Ovary (tissue), 9 donors: Measurements from ENCODE around the gene ASRGL1. TPM values are rescaled to one million over a fixed set of nuclear protein-coding genes. Genes with fewer than 3 reads are reported as not detected.
A peak's percentile ranks its signal among the peaks of the same experiment; 100 is the strongest.

Experiments
- DNase-seq, 5 donors: peaks; one replicate each; pipeline ENCODE4 v3.0.0-alpha.2; 2019 to 2020
- H3K27ac ChIP-seq, 2 donors: fragments of 200-600 bp; one replicate each; pipeline versions ENCODE4 v1.5.1 to v1.8.0; 2019 to 2022
- H3K27me3 ChIP-seq: fragments of 200-600 bp; one replicate; pipeline ENCODE4 v1.8.0; 2022
- H3K36me3 ChIP-seq: fragments of 200-600 bp; sonication (generic); one replicate; pipeline ENCODE4 v1.5.1; 2019
- H3K4me1 ChIP-seq: one replicate; pipeline ENCODE4 v1.8.1; 2013; ENCODE audit warnings: mild to moderate bottlenecking, moderate library complexity; ENCODE audit not compliant: insufficient read depth
- H3K4me3 ChIP-seq: fragments of 200-600 bp; sonication (generic); one replicate; pipeline ENCODE4 v1.5.1; 2017
- H3K9me3 ChIP-seq, 2 donors: fragments of 200-600 bp in 1 of 2; sonication (generic) in 1 of 2; one replicate each; pipeline versions ENCODE4 v1.5.1 to v1.8.1; 2013 to 2019; ENCODE audit warnings: mild to moderate bottlenecking in 1 of 2, moderate library complexity in 1 of 2
- EP300 ChIP-seq: sonication (generic); formaldehyde crosslinking; IDR thresholded peaks from one replicate; pipeline ENCODE4 v1.6.1; 2017; ENCODE audit warnings: antibody characterized with exemption
- POLR2A ChIP-seq: fragments of 450-650 bp; IDR thresholded peaks from one replicate; pipeline ENCODE4 v1.6.1; 2017; ENCODE audit warnings: antibody characterized with exemption, mild to moderate bottlenecking, moderate library complexity
- WGBS, 3 donors: extraction: QIAGEN DNeasy Blood & Tissue Kit in 1 of 3; methylation state at CpG; one replicate each; pipeline versions ENCODE4 v1.1.5 to v1.1.7; 2013 to 2017; 5-methylcytosine and 5-hydroxymethylcytosine counted together
- intact Hi-C, 4 donors: fragments of 100-400 bp; cut with DNase I; formaldehyde crosslinking; loops; one replicate each; pipeline versions ENCODE4 v1.11.0 to v1.15.1; 2022 to 2023
- polyA plus RNA-seq, 2 donors: library from polyadenylated mRNA; stranded (reverse); fragments of 200-250 nt in 1 of 2; fragments of 350-450 nt in 1 of 2; fragmentation: Illumina TruSeq in 1 of 2; extraction: RNeasy Lipid Tissue Mini Kit (QIAGEN cat#74804) in 1 of 2; gene quantifications; one replicate each; pipeline ENCODE4 v1.2.3, GENCODE V29; 2013 to 2014
- total RNA-seq, 7 donors: library from RNA; depleted of rRNA in 2 of 7; stranded (reverse); fragments of >200 nt in 2 of 7; fragmentation: NEBNext Ultra II Directional in 3 of 7; extraction: Animal tissue kit (Norgen Biotek cat#: 25700) in 3 of 7; gene quantifications; one replicate each; pipeline versions ENCODE4 v1.1.0 to v1.2.4, GENCODE V29; 2016 to 2023
- TF ChIP-seq, protein P1 (sequence below), 3 donors: fragments of 450-650 bp in 2 of 3; fragments of 200-600 bp in 1 of 3; IDR thresholded peaks; one replicate each; pipeline versions ENCODE4 v1.5.1 to v1.8.0; 2016 to 2022; ENCODE audit warnings: antibody characterized with exemption in 3 of 3, mild to moderate bottlenecking in 1 of 3
- donor health status: DM: no; HTN: no; CAD: no; lungs with moderate emphysema.
- donor health status: DM: no; HTN: no; CAD: no.
- donor health status: Bipolar disorder and iron deficiency.
- donor health status: DM: yes; HTN: yes; CAD: no.
- donor health status: DM: no; HTN: no; CAD: no.
- donor health status: DM: yes; HTN: yes; CAD: no.

The ASRGL1 gene
- total and polyA plus RNA-seq, 9 donors = 1.6 to 143 (median 9.8) TPM

DNA sequence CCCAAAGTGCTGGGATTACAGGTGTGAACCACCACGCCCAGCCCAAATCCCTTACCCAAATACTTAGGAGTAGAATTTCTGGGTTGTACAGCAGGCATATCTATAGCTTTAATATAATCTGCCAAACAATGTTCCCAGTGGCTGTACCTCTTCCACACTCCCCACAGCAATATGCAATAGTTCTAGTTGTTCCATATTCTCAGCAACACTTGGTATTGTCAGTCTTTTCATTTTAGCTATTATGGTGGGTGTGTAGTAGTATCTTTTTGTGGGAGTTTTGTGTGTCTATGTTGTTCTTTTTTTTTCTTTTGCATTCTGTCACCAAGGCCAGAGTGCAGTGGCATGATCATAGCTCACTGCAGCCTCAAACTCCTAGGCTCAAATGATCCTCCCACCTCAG is 100.4 kb downstream of the ASRGL1 start:
- no peak overlapping the region for H3K27ac ChIP-seq

DNA sequence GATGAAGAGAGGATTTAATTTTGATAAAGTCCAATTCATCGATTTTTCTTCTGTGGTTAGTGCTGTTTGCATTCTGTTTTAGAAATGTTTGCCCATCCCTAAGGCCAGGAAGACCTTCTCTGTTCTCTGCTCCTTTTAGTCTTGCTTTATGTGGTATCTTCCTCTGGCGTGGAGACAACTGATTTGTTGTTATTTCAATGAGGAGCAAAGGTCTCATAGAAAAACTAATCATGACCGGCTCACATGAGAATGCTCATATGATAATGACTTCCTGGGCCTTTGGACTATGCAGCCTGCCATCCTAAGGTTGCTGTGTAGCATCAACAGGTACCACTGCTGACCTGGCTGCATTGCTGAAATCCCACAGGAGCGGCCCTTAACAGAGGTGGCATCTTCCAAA is 101.4 kb downstream of the ASRGL1 start:
- no peaks in the 10 kb centered on the region for H3K9me3 ChIP-seq
- H3K4me1 ChIP-seq = peaks cover 20% of the 10 kb centered on the region
- no peaks in the 10 kb centered on the region for H3K36me3 ChIP-seq
- no peaks in the 10 kb centered on the region for H3K27me3 ChIP-seq
- no peak for TF ChIP-seq POLR2A
- TF ChIP-seq, protein P1, sequence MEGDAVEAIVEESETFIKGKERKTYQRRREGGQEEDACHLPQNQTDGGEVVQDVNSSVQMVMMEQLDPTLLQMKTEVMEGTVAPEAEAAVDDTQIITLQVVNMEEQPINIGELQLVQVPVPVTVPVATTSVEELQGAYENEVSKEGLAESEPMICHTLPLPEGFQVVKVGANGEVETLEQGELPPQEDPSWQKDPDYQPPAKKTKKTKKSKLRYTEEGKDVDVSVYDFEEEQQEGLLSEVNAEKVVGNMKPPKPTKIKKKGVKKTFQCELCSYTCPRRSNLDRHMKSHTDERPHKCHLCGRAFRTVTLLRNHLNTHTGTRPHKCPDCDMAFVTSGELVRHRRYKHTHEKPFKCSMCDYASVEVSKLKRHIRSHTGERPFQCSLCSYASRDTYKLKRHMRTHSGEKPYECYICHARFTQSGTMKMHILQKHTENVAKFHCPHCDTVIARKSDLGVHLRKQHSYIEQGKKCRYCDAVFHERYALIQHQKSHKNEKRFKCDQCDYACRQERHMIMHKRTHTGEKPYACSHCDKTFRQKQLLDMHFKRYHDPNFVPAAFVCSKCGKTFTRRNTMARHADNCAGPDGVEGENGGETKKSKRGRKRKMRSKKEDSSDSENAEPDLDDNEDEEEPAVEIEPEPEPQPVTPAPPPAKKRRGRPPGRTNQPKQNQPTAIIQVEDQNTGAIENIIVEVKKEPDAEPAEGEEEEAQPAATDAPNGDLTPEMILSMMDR (IDR thresholded peaks at IDR 0.05) = no peak
- TF ChIP-seq EP300 = no peak
- intact Hi-C loops = no loop called here
- H3K27ac ChIP-seq = no peak overlapping the region
- 47 to 55% (median 53%) methylated on average over 4 of the region's 4 CpGs for WGBS, 3 donors
- no peak for DNase-seq
- no peak overlapping the region for H3K4me3 ChIP-seq

More for the DNA sequence above, 100.4 kb downstream of the ASRGL1 start:
- TF ChIP-seq, protein P1 (IDR thresholded peaks at IDR 0.05) = no peak
- TF ChIP-seq EP300 = no peak
- no peak for TF ChIP-seq POLR2A
- WGBS, 3 donors = 96 to 98% (median 96%) methylated on average over 1 of the region's 1 CpG
- Histone ChIP-seq H3K36me3 (no peaks in the 10 kb centered on the region), H3K4me3 (no peak overlapping the region), H3K4me1 (peaks cover 20% of the 10 kb centered on the region), H3K27me3 (no peaks in the 10 kb centered on the region), H3K9me3 (no peaks in the 10 kb centered on the region)
- intact Hi-C loops = no loop called here
- no peak for DNase-seq

DNA sequence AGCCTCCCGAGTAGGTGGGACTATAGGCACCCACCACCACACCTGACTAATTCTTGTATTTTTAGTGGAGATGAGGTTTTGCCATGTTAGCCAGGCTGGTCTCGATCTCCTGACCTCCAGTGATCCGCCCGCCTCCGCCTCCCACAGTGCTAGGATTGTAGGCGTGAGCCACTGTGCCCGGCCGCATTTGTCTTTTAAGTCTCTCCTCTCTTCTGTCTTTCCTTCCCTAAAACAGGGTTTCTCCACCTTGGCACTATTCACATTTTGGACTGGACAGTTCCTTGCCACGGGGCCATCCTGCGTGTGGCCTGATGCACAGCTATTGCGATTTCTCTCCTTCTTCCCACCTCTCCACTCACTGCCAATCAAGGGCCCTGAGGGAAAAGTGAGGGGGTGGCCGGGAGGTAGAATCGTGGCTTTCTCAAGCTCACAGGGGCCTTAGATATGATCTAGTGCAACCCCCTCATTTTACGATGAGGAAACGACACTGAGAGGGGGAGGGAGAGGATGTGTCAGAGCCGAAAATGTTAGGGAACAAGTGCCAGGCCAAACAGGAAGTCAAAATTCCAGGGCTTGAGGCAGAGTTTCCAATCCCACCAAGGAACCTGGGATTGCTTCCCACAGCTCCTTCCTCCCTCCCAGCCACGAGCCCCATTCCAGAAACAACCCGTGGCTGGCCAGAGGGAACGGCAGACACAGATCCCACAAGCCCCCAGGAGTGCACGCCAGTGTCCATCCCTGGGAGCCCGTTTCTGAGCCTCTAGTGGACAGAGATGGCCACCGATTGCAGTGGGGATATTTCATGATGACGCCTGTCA is 102.7 kb downstream of the ASRGL1 start:
- WGBS, 3 donors = 31 to 35% (median 33%) methylated on average over 23 of the region's 23 CpGs
- TF ChIP-seq, protein P1 (IDR thresholded peaks at IDR 0.05) = no peak
- no peak for TF ChIP-seq EP300
- TF ChIP-seq POLR2A = no peak
- Histone ChIP-seq H3K27me3 (no peaks in the 10 kb centered on the region), H3K4me3 (no peak overlapping the region), H3K9me3 (no peaks in the 10 kb centered on the region), H3K4me1 (peaks cover 21% of the 10 kb centered on the region), H3K27ac (peak overlapping the region; percentile 78 to 79), H3K36me3 (no peaks in the 10 kb centered on the region)
- intact Hi-C loops = no loop called here
- DNase-seq = peak; percentile 58 to 67 (median 65)

Other genes starting within 250 kb of the ASRGL1 start
- gene INCENP, start 213.4 kb upstream of the ASRGL1 start, total RNA-seq = 10 to 100 TPM in 6 of 7 donors, 1 to 10 TPM in 1; 7.6 to 20.0 (median 16.5) TPM
- gene INCENP, start 213.4 kb upstream of the ASRGL1 start, polyA plus RNA-seq = 10 to 100 TPM in 1 of 2 donors, 1 to 10 TPM in 1; 6.6 to 11.7 TPM
- gene SCGB1D1, start 147.2 kb upstream of the ASRGL1 start, total RNA-seq = not detected
- gene SCGB1D1, start 147.2 kb upstream of the ASRGL1 start, polyA plus RNA-seq = not detected
- 100 to 1,000 TPM in 1 of 7 donors, 10 to 100 TPM in 2, 1 to 10 TPM in 2, not detected in 2; 3.4 to 112 (median 14.4) TPM for gene SCGB2A1, start 128.8 kb upstream of the ASRGL1 start, total RNA-seq
- under 1 TPM in 1 of 2 donors, not detected in 1; 0.68 TPM for gene SCGB2A1, start 128.8 kb upstream of the ASRGL1 start, polyA plus RNA-seq
- 10 to 100 TPM in 2 of 7 donors, 1 to 10 TPM in 2, not detected in 3; 2.5 to 69.2 (median 7.5) TPM for gene SCGB1D2, start 95.2 kb upstream of the ASRGL1 start, total RNA-seq
- gene SCGB1D2, start 95.2 kb upstream of the ASRGL1 start, polyA plus RNA-seq = under 1 TPM in 1 of 2 donors, not detected in 1; 0.53 TPM
- gene SCGB2A2, start 67.3 kb upstream of the ASRGL1 start, total RNA-seq = not detected
- not detected for gene SCGB2A2, start 67.3 kb upstream of the ASRGL1 start, polyA plus RNA-seq
- 10 to 100 TPM in 1 of 7 donors, 1 to 10 TPM in 2, not detected in 4; 1.1 to 25.3 (median 8.5) TPM for gene SCGB1D4, start 38.4 kb upstream of the ASRGL1 start, total RNA-seq
- gene SCGB1D4, start 38.4 kb upstream of the ASRGL1 start, polyA plus RNA-seq = not detected
- gene SCGB1A1, start 81.6 kb downstream of the ASRGL1 start, total RNA-seq = 10 to 100 TPM in 1 of 7 donors, 1 to 10 TPM in 1, not detected in 5; 1.8 to 11.6 TPM
- gene SCGB1A1, start 81.6 kb downstream of the ASRGL1 start, polyA plus RNA-seq = not detected
- gene AHNAK, start 209.4 kb downstream of the ASRGL1 start, total RNA-seq = 100 to 1,000 TPM; 353 to 699 (median 607) TPM
- 100 to 1,000 TPM; 114 to 376 TPM for gene AHNAK, start 209.4 kb downstream of the ASRGL1 start, polyA plus RNA-seq
- 1,000 to 10,000 TPM; 2,147 to 3,018 (median 2,446) TPM for gene EEF1G, start 236.4 kb downstream of the ASRGL1 start, total RNA-seq
- gene EEF1G, start 236.4 kb downstream of the ASRGL1 start, polyA plus RNA-seq = 1,000 to 10,000 TPM; 2,476 to 3,023 TPM